GM19328 (cell line): ENCODE results near the gene SLC25A43.
"Not testable (repeated sequence)": the region's sequence is repeated elsewhere in the genome, so short reads cannot be mapped to it uniquely, and the experiment has no call there.

ENCODE experiments used
- ATAC-seq: cut with Tn5 transposase; IDR thresholded peaks from one replicate; pipeline ENCODE4 v1.9.1; 2021; ENCODE audit warnings: mild to moderate bottlenecking, moderate library complexity; ENCODE audit not compliant: unreplicated experiment

Gene SLC25A43

GRCh38 chrX:119398974-119399771 is at the start of gene SLC25A43:
Gene SLC25A43 (plus strand): TSS chrX:119399336. CDS start chrX:119399404, 68 bp downstream.
- peak; percentile 87 for ATAC-seq

DNA sequence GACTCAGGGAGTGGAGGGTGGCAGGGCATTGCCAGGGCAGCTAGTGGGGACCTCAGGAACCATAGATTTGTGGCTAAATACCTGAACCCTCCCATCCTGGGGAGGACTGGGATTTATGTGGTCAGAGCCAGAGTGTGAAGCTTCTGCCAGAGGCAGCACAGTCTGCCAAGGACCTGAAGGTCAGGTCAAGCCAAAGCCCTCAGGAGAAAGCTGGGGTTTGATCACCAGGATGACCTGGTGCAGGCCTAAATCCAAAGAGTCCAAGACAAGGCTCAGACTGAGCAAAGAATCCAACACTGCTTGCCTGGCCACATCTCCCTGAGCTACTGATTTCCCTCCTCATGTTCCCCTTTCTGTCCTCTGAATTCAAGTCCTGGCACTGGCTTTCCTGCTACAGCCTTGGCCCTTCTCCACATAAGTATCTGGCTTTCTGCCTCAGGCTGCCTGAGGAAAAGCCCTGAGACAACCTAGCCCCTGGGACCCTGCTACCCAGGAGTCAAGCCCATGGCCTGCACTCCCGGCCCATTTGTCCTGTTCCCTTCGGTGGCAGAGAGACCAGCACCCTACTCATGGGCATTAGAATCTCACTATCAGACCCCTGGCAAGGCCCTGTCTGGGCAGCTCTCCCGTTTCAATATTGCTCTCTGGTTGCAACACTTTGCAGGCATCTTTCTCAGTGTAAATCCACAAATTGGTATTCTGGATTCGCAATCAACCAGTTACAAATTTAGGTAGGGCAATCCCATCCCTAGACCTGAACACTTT is 39.3 kb upstream of the SLC25A43 start:
- ATAC-seq: no peak

DNA sequence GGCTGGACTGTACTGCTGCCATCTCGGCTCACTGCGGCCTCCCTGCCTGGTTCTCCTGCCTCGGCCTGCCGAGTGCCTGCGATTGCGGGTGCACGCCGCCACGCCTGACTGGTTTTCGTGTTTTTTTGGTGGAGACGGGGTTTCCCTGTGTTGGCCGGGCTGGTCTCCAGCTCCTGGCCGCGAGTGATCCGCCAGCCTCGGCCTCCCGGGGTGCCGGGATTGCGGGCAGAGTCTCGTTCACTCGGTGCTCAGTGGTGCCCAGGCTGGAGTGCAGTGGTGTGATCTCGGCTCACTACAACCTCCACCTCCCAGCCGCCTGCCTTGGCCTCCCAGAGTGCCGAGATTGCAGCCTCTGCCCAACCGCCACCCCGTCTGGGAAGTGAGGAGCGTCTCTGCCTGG is 37.7 kb upstream of the SLC25A43 start:
- not testable (repeated sequence) for ATAC-seq

GRCh38 chrX:119362074-119362473 is 37.1 kb upstream of the SLC25A43 start:
- ATAC-seq: not testable (repeated sequence)

GRCh38 chrX:119363391-119363790 is 35.7 kb upstream of the SLC25A43 start:
- ATAC-seq: no peak

GRCh38 chrX:119371861-119372260 is 27.3 kb upstream of the SLC25A43 start:
- ATAC-seq: not testable (repeated sequence)

GRCh38 chrX:119374736-119375135 is 24.4 kb upstream of the SLC25A43 start:
- ATAC-seq: no peak

- ATAC-seq: no peak
Observed at GRCh38 chrX:119375561-119375960, 23.6 kb upstream of the SLC25A43 start.

GRCh38 chrX:119376312-119376711 is 22.8 kb upstream of the SLC25A43 start:
- ATAC-seq: no peak

GRCh38 chrX:119381349-119381944 is 17.7 kb upstream of the SLC25A43 start:
- ATAC-seq: no peak

DNA sequence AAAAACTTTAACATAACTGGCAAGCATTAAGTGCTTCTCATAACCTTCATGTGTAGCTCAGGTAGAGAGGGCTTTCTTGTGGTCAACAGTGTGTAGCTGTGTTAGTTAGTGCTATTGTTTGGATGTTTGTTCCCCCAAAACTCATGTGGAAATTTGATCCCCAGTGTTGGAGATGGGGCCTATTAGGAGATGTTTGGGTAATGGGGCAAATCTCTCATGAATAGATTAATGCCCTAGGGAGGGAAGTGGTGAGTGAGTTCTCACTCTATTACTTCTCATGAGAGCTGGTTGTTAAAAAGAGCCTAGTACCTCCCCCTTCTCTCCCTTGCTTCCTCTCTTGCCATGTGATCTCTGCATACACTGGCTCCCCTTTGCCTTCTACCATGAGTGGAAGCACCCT is 16.5 kb upstream of the SLC25A43 start:
- no peak for ATAC-seq

GRCh38 chrX:119386685-119387084 is 12.5 kb upstream of the SLC25A43 start:
- not testable (repeated sequence) for ATAC-seq

GRCh38 chrX:119387426-119387825 is 11.7 kb upstream of the SLC25A43 start:
- not testable (repeated sequence) for ATAC-seq

- no peak for ATAC-seq
Observed at GRCh38 chrX:119389214-119389613, 9.9 kb upstream of the SLC25A43 start.

GRCh38 chrX:119389871-119390501 is 9.2 kb upstream of the SLC25A43 start:
- ATAC-seq: no peak

DNA sequence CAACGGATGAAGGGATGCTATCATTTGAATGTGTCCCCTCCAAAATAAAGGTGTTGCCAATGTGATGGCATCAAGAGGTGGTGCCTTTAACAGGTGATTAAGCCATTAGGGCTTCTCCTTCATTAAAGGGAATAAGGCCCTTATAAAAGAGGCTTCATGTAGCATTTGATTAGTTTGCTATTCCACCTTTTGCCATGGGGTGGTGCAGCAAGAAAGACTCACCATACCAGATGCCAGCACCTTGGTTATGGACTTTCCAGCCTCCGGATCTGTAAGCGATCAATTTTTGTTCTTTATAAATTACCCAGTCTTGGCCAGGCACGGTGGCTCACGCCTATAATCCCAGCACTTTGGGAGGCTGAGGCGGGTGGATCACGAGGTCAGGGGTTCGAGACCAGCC is 7.9 kb upstream of the SLC25A43 start:
- ATAC-seq: no peak

DNA sequence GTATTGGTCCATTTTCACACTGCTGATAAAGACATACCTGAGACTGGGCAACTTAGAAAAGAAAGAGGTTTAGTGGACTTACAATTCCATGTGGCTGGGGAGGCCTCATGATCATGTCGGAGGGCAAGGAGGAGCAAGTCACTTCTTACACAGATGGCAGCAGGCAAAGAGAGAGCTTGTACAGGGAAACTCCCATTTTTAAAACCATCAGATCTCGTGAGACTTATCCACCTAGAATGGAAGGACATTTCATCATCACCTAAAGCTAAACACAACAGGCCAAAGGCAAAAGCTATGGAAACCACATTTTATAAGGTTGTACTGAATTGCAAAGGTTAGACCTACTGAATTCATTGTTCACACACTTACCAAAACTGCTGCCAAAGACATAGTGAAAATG is 6.0 kb upstream of the SLC25A43 start:
- ATAC-seq: no peak

DNA sequence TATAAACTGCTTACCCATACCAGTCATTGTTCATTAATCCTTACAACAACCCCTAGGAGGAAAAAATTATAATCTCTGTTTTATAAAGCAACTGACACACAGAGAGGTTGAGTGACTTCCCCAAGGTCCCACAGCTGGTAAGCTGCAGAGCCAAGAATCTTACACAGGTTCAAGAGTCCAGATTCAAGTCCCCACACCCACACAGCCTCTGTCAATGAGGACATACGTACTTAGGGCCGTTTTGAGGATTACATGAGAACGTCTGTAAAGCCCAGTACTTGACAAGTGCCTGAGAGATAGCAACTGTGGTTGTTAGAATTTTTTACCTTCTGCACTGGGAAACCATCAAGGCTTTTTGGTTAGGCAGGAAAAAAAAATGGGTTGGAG is 556 bp upstream of the SLC25A43 start:
- no peak for ATAC-seq

DNA sequence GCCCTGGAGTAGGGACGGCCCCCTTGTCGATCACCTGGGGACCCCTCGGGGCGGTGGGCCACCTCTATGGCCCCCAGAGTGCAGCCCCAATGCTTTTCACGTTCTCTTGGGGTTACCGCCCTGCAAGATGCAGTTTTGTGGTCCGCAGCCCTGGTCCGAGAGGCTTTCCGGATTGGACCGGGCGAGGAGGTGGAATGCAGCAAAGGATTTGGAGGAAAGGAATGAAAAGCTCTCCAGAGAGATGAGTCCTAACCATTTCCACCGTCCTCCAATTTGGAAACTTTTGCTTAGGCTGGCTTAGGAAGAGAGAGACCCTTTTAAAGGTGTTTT is 601 bp downstream of the SLC25A43 start:
- ATAC-seq: peak; percentile 13

DNA sequence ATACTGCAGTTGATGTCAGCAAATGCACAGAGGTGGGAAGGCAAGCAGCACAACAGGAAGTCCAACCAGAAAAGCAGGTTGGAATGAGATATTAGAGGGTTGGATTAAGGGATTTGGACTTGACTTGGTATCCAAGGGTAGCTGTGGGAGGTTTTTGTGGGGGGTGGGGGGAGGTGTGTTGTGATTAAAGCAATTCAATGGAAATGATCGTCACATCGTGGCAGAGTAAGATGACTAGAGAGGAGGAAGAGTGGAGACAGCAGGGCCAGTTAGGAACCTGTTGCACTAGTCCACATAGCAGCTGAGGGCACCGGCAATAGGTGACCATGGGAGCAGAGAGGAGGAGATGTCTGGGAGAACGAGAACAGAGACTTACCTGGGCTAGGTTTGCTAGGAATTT is 2.4 kb downstream of the SLC25A43 start:
- no peak for ATAC-seq

DNA sequence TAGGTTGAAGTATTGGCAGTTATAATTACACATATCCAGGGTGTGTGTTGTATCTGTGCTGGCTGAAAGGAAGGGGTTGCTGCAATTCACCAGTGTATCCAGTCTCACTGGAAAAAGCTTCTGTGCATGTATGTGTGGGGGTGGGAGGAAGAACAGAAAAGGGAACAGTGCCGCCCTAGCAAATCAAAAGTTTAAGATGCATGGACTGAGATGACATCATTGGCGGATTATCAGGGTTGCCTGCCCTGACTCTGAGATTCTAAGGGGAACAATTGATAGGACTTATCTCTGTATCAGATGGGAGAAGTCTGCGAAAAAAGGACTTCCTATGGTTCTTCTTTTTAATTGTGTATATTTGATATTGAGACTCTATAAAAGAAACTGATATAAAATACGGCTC is 3.5 kb downstream of the SLC25A43 start:
- no peak for ATAC-seq
